HG02970 (cell line): ENCODE measurements around the gene WDR82.

Source experiments
- ATAC-seq: cut with Tn5 transposase; IDR thresholded peaks from one replicate; pipeline ENCODE4 v1.9.1; 2021; ENCODE audit warnings: mild to moderate bottlenecking, moderate library complexity, moderate number of reproducible peaks; ENCODE audit not compliant: unreplicated experiment, low FRiP score

The WDR82 gene

DNA sequence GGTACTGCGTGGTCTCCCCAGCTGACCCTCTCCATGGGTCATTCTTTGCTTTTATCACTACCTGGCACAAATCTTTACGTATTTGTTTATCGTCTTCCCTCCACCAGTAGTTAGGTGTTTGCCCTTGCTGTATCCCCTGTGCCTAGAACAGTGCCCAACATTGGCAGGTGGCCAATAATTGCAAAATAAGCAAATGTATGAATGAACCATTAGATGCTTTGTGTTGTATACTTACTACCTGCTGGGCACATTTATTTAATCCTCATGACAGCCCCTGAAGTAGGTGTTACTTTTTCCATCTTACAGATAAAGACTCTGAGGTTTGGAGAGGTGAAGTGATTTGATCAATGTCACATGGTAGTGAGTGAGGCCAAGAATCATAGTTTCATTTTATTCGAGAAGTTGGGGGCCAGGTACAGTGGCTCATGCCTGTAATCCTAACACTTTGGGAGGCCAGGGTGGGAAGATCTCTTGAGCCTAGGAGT, 37.5 kb downstream of the WDR82 start:
- no peak for ATAC-seq

DNA sequence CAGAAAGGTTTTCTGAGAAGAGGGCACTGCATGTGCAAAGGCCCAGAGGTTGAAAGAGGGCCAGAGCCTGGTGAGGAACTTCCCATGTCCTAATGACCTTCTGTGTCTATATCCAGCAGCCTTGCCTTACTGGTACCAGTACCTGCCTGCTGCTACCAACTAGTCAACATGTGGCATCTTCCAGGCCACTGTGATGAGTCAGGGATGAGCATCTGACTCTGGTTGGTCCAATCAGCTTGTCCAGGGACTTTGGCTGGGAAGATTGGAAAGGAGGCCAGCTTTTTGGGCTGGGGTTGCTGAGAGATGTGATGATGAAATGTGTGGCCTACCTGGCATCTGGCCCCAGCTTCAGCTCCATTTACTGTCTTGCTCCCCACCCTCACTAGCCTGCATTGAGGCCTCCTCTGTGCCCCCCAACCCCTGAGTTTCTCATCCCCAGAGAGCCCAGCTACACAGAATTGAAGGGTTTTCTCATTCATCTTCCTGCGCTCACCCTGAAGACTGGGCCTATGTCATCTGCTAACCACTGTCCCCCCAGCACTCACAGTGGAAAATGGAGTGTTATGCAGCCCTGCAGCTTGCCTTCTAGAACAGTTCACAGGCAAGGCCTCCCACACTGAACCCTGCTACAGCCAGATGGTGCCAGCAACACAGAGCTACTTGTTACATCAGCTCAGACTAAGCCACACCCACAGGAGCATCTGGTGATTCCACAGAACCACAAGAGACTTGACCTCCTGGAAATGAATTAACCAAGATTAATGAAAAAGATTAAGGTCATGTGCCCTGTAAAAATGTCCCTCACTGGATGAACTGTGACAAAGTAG, 38.2 kb downstream of the WDR82 start:
- no peak for ATAC-seq

DNA sequence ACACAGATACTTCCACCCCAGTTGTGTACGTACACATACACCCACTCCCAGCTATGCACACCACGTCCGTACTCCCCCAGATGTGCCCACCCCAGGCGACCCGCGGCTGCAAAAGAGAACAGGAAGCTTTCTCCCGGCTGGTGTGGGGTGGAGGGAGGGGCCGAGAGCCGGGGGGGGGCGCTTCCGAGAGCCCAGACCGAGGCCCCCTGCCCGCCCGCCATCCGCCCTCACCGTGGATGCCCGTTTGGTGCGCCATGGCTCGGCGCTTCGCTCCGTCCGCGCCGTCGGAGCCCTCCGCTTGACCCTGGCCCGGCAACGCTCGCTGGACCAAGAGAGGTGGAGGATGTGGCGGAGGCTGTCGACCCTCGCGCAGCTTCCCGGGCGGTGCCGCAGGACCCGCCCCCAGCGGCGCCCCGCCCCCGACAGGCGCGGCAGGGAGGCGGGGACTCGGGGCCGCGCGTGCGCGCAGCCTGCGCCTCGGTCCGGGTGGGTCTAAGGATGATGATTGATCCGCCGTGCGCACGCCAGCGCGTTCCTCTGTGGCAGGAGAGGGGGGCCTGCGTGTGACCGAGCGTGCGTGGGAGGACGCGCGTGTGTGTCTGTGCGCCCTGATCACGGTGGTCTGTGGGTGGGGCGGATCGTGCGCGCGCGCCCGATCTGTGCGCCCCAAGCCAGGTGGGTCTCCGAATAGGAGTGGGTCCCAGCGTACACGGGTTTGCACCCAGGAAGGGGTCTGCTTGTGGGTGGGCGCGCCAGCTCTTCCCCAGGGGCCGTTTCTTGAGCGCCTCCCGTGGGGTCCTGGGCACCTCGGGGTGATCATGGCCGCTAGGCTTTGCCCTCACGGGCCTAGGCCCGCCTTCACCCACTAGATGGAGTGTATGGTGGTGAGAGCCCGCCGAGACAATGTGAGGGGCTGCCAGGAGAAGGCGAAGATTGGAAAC, 39.4 kb downstream of the WDR82 start, which contains the start of gene TWF2:
Gene TWF2, minus strand, starts transcription at position 398 of the 941 bp plus-strand sequence. Its CDS starts 142 bp downstream, at position 256.
- ATAC-seq = peak; percentile 67

DNA sequence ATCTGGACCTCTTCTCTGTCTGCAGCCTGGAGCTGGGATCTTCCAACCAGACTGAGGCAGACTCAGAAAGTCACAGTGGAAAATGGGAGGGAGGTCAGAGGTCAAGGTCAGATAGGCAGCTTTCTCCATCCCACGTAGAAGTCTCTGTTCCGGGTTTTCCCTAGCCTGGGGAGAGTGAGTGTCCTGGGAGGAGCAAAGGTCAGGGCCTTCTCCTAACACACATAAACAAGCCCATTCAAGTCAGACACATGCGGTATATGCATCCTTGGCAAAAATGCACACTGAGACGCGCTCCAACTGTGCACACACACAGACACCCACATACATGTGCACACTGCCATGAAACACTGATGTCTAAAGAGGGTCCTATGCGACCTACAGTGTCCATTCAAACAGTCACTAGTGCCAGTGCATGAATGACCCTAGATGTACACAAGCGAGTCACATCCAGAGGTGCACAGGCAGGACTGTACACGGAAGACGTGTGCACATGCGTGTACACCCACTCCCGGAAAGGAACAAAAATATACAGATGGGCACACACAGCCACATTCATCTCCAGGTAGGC, 40.2 kb downstream of the WDR82 start:
- peak; percentile 3 for ATAC-seq

DNA sequence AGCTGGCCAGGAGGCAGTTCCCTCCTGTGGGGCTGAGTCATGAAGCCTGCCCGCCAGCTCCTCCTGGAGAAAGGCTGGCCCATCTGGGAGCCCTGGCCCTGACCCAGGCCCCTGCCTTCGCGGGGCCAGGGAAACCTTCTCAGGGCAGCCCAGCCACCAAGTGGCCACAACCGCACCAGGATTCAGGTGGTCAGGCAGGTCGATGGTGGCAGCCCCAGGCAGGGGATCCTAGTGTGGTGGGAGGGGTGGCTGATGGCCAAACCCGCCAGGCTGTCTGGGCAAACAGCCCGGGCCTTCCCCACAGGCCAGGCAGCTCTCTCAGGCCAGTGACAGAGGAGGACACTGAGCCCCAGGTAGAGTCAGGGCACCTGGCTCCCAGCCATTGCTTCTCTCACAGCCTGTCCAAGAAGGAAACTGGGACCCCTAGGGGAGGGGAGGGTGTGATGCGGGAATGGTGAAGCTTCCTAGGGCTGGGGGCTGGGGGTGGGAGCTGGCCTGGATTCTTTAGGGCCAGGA, 40.7 kb downstream of the WDR82 start:
- ATAC-seq = no peak

DNA sequence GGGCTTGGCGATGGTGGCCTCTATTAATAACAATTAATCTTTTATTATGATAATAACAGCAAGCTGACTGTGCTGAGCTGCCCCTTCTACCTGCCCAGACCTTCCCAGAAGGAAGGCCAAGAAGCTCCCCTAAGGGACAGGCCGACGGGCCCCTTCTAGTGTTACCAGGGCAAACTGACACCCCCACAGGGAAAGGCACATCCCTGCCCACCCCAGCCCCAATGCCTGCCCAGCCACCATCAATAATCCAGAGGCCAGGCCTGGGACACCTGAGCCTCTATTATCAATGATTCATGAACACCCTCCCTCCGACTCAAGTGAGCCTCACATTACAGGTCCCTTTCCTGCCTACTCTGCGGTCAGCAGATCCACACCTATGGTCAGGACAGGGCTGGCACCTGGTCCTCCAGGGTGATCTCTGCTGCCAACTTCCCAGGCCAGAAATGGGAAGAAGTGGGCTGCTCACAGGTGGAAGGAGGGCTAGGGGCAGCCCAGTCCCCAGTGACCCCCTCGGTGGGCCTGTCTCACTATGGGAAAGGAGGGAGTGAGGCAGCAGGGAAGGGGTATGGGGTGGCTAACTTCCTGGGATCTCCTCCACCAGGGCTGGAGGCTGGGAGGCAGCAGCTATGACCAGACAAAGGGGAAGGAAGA, 41.3 kb downstream of the WDR82 start:
- no peak for ATAC-seq

DNA sequence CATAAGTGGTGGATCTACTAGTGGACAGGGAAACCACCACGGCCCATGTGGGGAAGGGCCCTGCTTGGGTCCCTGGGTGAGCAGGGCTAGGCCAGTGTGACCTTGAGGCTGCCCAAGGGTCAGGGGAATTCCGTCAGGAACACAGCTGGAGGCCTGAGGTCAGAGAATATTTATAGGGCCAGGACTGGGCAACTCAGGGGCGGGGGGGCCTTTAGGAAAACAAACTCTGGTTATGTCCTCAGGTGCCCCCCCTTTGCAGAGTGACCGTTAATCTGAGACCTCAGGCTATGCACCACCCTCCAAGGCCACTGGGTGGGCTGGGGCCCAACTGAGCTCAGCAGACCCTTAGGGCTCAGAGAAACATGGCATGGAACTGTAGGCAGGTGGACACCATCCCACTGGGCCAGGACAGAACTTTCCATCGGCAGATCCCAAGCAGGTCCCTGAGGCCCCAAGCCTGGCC, 42.0 kb downstream of the WDR82 start:
- ATAC-seq = no peak

DNA sequence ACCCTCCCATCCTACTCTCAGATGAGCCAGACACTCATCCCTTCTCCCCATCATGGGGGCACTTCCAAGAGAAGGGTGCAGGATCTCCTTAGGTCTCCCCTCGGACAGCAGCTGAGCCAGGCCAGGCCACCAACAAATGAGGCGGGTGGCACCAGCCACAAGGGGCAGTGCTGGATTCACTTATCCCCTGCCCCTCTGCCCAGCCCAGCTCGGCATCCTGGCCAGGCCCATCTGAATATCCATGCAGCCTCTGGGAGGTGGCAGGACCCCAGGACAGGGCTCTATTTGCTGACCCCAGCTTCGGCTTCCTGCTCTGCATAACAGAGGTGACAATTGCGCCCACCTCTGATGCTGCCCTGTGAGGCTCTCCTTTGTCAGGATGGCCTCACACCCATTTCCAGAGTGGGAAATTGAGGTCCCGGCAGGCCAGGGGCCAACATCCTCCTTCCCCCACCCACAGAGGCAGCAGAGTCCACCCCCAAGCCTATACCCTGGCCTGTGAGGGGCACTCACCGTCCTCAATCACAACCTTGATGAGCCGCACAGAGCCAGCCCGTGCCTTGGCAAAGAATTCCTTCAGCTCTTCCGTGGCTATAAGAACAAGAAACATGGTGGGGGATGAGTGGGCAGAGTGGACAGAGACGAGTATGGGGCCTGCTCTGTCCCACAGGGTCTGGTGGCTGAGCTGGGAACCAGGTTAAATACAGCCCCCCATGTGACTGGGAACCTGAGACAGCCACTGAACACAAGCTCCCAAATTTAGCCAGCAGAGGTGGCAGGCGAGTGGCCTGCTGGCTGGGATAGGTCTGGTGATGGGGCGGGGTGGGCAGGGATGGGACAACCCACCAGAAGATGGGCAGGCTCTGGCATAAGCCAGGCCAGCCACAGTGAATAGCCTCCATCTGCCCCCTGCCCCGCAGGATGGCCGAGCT, 43.7 kb downstream of the WDR82 start:
- ATAC-seq = no peak

DNA sequence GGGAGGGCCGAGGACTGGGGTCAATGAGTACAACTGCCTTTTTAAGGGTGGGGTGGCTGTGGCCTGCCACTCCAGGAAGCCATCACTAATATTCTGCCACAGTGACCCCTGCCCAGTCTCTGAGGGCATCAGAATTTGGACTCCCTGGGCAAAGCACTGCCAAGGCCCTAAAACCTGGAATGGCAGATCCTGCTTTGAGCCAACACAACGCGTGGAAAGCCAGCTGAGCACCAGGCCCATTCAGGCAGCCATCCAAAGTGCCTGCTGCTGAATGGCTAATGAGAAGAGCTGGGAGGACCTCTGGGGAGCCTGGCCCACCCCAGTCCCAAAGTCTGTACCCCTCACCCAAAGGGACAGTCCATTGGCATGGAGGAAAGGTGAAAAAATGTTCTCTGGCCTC, 44.5 kb downstream of the WDR82 start:
- no peak for ATAC-seq

DNA sequence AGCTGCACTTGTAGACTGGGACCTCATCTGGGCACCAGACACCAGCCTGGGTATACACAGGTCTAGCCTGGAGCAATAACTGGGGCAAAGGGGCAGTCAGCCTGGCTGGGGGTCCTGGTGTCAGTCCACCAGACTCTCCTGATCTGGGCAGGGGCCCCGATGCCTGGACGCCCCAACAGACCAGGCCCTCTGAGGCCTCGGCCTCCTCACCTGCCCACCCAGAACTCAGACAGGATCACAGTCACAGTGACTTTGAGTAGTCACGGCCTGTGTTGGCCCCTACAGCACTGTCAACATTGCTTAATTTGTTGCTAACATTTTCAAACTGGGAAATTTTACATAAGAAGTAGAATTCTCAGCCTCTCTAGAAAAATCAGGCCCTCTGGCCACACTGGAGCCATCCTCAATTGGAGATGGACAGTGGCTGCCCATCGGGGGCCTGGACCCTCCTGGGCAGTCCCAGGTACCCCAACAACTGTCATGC, 45.3 kb downstream of the WDR82 start:
- no peak for ATAC-seq

DNA sequence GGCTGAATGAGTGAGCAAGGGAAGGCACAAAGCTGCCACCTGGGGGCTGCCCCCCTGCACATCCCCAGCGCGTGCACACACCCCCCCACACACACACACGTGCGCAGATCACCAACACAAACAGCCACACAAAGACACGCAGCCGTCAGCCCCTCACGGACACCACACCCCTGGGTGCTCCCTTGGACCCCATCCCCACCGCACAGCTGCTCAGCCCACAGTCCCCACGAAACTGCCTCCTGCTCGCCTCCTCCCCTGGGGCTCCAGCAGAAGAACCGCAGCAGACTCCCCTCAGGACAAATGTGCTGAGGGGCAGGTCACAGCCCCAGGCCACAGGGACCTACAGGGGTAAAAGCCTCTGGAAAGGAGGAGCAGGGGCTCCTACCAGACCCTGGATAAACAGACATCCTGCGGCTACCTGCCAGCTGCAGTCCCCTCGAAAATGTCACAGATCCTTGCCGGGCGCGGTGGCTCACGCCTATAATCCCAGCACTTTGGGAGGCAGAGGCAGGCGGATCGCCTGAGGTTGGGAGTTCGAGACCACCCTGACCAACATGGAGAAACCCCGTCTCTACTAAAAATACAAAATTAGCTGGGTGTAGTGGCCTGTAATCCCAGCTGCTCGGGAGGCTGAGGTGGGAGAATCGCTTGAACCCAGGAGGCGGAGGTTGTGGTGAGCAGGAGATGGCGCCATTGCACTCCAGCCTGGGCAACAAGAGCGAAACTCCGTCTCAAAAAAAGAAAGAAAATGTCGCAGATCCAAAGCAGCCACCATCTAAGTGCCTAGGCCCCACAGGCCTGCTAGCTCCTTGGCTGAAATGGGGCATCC, 46.0 kb downstream of the WDR82 start:
- ATAC-seq = no peak

DNA sequence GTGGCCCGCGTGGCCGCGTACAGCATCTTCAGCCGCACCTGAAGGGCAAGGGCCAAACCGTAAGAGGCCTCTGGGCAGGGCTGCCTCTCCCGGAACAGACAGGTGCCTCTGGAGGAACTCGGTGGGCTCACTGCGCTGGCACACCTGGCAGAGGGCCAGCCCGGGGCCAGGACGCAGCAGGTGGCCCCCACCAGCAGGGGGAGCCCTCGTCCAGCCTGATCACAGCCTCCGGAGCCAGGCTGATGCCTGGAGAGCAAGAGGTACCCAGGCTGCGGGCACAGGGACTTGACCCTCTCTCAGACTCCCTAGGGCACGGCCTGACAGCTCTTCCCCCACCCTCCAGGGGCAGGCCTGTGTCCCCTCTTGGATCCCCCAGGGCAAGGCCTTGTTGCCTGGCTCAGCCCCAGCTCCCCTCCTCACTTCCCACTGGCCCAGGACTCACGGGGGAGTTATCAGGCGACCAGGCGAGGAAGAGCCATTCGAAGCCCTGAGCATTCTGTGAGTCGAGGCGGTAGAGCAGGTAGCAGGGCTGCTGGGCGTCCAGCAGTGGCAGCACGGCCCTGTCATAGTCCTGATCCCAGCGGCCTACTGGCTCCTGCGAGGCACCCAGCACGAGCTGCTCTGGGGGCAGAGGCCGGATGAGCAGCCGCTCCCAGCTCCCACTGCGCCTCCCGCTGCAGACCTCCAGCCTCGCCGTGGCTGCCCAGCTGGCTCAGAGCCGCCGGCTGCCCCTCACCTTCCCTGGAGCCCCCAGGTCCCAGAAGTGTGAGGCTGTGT, 46.8 kb downstream of the WDR82 start:
- no peak for ATAC-seq

DNA sequence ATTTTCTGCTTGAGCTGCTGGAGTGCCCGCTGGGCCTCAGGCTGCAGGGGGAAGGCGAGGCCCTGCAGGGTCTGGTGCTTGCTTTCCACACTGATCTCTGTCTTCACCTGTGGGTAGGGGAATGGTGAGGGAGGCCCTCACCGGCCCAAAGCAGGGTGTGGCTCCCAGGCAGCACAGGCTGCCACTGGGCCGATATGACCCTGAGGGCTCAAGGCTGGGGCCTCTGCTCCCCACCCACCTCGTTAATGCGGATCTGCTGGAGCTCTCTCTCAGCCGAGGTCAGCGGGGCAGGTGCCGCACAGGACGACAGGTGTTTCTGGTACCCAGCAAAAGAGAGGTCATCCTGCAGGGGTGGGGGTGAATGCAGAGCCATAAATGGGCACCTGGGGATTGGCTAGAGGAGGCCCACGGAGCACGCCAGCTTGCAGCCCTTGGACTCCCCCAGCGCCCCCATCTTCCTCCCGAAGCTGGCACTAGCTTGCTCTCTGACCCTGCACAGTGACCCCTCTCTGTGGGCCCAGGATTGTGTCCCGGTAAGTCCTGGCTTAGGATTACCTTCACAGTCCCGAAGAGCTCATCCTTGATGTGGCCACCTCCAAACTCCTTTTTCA, 47.5 kb downstream of the WDR82 start:
- ATAC-seq = no peak

DNA sequence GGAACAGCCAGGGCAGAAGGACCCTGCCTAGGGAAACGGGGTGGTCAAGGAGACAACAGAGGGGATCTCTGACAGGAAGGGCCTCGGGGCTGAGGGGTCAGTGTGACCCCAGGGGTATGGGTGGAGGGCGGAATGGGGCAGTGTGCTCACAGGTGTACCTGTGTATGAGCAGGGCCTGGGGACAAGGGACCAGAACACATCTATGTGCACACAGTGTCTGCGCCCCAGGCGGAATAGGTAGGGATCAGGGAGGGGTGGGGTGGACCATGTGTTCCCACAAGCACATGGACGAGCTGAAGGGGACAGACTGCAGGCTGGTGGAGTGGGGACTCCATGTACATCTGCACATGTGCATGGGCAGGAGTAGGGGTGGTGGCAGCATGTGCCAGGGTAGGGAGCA, 48.0 kb downstream of the WDR82 start:
- ATAC-seq = no peak

DNA sequence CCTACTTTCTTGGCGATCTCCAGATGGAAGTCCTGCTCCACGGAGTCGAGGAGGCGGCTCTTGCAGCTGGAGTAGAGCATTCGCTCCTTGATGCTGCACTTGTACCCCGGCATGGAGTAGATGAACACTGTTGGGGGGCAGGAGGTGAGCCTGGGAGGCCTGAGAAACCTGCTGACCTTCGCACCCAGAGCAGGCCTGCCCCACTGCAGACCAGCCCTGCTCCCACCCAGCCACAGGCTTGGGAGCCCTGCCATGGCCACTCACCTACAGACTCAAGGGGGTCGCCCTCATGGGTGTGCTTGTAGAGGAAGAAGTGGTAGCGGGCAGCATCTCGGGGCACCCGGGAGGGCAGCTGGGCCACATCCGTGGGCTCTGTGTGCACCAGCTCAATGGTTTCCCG, 48.8 kb downstream of the WDR82 start:
- no peak for ATAC-seq

DNA sequence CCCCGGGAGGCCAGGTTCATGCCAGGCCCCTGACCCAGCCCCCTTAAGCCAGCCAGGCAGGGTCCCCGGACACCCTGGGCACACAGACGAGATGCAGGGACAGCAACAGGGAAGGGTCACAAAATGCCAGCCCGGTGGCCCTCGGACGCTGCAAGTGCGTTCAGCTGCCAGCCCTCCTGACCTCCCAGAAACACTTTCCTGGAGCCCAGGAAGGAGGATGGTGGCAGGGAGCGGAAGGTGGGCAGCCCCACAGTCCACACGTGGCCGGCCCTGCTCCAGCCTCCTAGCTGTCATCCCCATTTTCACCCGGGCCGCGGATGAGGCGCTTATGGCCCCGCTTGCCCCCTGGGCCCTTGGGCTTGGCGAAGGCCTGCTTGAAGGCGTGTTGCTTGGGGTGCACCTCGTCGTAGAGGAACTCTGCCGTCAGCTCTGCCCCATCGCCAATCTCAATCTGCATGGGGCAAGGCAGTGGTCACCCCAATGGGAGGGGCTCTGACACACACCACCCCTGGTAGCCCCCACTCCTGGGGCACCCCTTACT, 49.6 kb downstream of the WDR82 start:
- ATAC-seq = no peak

DNA sequence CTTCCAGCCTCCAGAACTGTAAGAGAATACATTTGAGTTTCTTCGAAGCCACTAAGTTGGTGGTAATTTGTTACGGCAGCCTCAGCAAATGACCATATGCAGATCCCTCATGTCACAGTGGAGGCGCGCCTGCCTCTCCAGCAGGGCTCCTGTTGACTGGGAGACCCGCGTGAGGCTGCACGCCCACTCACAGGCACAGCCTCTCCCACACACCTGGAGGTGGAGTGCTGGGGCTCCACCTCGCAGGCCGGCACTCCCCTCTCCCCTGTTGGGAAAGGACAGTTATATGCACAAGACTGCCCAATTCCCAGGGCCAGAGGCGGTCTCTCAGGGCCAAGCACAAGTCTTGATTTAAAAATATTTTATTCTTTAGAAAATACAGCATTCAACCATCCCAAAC, 50.2 kb downstream of the WDR82 start:
- ATAC-seq = no peak
